Umbilical cord (tissue), 2 donors: ENCODE results near the gene MARK3. TPM values are rescaled to one million over a fixed set of nuclear protein-coding genes. Genes with fewer than 3 reads are reported as not detected.

Experiments
- DNase-seq: peaks from one replicate; pipeline ENCODE4 v3.0.0-alpha.2; 2015; ENCODE audit warnings: low spot score
- total RNA-seq: library from RNA; depleted of rRNA; stranded (reverse); fragments of >200 nt; gene quantifications from one replicate; pipeline ENCODE4 v1.2.3, GENCODE V29; 2014; ENCODE audit warnings: low replicate concordance; ENCODE audit not compliant: insufficient read depth

Gene MARK3
- total RNA-seq, 1 donor from 2014 or later: 62.1 TPM

DNA sequence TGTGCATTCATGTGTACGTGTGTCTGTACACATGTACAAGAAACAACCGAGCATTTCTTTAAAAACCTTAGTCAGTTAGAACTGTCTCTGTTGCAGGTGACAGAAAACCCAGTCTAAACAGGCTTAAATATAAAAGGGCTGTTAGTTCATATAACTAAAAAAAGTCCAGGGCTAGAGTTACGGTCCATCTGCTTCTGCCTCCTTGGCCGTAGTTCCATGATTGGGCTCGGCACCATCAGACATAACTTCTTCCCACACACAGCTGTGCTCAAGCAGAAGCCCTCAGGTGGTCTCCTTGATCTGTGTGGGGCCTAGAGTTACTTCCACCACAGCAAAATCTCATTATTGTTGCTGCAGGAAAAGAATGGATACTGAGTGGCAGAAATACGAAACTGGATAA, 102.9 kb downstream of the MARK3 start:
- no peak for DNase-seq

DNA sequence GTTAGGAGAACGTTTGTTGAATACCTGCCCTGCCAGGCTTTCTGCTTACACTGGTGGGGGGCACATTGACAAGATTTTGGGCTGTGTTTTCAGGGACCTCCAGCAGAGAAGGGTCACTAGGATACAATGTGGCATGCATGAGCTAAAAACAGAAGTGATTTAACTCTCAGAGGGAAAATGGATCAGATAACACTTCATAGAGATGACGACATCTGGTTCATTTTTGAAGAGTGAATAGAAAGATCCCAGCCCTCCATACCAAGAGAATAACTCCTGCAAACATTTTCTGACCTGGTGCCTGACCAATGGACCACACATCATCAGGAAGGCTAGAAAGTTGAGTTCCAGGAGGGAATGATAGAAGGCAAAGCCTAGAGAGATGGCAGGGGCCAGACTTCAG, 103.7 kb downstream of the MARK3 start:
- no peak for DNase-seq

DNA sequence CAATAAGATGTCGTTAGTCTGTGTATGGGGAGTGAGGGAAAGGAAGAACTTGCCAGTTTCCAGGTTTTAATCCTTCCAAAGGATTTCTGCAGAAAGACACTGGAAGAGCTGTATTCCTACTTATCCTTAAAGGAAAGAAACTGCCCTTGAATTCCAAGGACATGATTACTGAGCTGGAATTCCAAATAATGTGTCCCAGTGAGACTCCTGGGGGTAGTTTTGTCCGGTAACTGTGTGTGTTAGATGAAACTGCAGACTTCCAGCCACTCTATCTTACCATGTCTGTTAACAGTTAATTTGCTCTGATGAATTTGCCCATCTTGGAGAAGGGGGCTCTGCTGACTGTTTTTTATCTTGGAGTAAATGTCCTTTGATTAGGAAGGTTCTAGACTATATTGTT, 104.4 kb downstream of the MARK3 start:
- DNase-seq: no peak

DNA sequence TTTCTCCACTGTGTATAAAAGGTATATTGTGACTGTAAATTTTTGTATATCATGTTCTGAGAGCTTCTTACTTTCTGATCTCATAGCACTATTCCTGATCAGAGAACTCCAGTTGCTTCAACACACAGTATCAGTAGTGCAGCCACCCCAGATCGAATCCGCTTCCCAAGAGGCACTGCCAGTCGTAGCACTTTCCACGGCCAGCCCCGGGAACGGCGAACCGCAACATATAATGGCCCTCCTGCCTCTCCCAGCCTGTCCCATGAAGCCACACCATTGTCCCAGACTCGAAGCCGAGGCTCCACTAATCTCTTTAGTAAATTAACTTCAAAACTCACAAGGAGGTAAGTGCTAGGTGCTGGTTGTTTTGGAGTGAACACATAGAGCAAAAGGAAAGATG, 106.5 kb downstream of the MARK3 start:
- no peak for DNase-seq

DNA sequence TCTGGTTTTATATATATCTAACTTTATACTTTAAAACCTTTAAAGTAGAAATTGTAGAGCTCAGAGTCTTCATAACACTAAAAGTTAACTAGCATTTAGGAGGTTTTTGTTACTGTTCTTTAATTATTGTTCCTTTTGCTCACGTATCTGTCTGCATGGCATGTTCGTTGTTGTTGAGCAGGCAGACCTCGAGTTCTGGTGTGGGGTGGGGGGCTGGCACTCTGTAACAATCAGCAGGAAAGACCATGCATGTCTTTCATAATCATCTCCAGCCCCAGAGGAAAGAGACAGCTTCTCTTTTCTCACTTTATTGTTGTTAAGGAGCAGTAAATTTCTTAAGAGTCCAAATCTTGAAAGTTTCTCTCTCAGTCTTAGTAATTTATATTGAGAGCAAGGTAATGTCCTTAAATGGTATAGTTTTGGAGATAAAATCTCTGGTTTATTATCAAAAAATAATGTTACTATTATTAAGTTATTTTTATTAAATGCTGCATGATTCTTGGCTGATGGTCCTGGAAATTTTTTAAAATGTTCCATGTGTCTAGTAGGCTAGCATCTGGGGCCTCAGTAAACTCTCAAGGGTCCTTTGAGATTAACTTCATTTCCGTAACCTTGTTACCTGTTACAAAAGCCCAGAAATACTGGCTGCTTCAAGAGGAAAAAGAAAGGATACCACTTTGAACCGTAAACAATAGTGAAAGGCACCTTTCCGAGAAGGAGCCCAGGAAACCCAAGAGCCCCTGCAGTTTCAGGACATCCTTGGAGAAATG, 107.1 kb downstream of the MARK3 start:
- no peak for DNase-seq

DNA sequence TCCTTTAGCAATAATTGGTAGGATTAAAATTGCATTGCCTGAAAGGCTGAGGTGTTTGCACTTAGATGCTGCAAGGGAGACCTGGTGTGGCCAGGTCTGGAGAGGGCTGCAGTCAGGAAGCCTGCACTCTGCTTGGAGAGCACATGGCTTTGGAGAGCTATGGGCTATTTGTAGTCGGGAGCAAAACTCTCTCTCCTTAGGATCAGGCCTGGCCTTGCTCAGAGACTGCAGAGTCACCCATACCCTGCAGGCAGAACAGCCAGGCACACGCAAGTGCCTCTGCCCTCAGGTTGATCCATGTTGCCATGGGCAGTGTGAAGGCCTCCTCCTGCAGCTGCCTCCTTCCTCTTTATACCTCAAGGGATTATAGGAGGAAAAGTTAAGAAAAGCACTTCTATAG, 110.6 kb downstream of the MARK3 start:
- no peak for DNase-seq

DNA sequence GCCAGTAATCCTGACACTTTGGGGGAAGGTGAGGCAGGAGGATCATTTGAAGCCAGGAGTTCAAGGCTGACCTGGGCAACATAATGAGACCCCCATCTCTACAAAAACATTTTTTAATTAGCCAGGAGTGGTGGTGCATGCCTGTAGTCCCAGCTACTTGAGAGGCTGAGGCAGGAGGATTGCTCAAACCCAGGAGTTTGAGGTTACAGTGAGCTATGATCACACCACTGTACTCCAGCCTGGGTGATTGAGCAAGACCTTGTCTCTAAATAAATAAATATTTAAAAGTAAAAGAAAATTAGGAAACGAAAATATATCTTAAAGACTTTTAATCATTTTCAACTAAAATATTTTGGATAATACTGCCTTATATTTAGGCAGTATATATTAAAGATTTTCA, 111.6 kb downstream of the MARK3 start:
- no peak for DNase-seq

DNA sequence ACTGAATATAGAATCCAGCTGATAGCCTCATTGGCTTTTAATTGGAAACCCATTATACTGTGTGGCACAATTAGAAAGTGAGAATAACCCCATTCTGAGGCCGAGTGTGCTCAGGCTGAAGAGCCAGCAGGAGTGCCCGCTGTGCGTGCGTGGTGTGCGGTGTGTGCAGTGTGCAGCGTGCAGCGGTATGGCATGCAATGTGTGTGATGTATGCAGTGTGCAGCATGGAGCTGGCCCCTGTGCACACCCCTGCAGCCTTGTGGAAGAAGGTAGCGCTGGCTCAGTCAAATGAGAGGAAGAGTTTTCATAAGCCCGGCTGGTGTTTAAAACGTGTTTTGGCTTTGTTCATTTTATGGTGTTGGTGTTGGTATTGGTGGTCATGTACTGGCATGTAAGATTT, 114.5 kb downstream of the MARK3 start:
- no peak for DNase-seq

DNA sequence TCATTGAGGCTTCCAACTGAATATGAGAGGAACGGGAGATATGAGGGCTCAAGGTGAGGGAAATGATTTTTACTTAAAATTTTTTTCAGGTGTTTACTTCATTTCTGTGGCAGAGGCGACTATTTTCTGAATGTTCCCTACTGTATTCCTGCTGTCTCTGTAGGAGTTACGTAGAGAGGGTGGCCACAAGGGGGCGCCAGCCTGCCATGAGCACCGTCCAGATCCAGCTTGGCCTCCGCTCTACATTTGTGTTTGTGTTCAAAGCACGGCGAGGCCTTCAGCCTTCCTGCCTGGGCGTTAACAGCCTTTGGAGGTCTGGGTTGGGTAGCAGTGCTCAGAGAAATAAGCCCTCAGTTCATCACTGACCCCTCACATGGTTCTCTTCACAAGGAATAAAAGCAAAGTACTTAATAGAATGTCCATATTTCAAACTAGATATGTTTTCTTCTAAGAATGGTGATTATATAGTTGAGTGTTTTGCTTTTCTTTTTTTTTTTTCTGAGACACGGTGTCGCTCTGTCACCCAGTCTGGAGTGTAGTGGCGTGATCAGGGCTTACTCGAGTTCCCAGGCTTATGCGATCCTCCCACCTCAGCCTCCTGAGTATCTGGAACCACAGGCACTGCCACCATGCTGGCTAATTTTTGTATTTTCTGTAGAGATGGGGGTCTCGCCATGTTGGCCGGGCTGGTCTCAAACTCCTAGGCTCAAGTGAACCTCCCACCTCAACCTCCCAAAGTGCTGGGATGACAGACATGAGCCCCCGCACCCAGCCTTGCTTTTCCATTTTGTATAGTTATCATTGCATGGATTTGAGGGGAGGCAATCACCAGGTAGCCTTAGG, 115.2 kb downstream of the MARK3 start:
- peak; percentile 88 for DNase-seq

DNA sequence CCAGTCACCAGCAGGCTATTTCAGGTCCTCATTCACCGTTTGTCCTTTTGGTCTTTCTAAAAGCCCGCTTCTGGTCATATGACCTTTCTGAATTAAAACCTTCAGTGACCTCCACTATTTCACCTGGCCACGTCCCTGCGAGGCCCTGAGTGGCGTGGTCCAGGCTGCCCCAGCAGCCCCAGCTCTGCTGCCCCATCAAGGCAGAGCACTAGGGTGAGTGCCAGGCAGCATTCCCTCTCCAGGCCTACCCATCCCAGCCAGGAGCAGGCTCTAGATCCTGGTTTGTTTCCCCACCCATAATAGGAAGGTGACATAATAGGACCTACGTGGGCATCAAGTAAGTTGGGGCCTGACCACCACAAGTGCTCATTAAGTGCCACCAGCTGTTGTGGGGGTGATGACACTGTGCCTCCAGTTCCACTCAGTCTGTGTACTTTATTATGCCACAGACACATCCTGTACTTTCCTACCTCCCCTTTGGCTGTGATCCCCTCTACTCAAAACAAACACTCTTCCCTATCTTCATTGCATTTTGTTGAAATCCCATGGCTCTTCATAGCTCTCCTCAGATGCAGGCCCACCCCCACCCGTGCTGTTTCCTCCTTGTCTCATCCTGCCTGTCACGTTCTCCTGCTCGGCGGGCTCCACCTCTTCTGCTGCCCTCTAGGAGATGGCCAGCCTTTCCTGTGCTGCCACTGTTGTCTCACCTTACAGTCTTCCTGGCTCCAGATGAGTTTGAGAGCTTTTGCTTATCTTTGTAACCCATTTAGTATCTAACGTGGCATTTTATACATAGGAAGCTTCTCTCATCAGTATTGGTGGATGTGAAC, 116.0 kb downstream of the MARK3 start:
- no peak for DNase-seq

DNA sequence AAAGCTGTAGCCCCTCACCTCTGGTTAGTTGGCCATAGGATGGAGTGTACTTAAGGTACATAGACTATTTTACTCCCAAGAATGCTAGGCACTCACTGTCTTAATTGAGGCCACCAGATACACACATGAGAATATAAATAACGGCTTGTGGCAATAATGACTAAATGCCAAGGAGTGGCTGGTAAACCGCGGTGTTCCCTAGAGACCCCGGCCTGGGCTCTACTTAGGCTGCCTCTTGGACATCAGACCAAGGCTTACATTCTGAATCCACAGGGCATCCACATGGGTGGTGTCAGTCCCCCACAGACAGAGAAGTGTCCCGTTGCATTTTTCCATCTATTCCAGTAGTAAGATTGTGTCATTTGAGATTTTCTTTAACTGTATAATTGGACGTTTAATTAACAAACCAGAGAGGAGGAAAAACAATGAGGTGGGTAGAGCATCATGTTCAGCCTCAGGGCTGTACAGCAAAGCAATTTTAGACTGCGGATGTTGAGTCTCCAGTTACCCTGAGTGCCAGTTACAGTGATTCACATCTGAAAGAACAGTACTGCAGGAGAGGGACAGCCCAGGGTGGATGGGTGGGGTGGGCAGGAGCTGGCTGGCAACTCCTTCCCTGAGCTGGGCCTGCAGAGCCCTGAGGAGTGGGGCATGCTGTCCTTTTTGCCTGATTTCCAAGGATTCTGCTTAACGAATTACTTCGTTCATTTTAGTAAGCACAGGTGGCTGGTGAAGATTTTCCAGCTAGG, 116.9 kb downstream of the MARK3 start:
- DNase-seq: no peak

DNA sequence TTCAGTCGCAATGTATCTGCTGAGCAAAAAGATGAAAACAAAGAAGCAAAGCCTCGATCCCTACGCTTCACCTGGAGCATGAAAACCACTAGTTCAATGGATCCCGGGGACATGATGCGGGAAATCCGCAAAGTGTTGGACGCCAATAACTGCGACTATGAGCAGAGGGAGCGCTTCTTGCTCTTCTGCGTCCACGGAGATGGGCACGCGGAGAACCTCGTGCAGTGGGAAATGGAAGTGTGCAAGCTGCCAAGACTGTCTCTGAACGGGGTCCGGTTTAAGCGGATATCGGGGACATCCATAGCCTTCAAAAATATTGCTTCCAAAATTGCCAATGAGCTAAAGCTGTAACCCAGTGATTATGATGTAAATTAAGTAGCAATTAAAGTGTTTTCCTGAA, 117.7 kb downstream of the MARK3 start:
- DNase-seq: no peak

DNA sequence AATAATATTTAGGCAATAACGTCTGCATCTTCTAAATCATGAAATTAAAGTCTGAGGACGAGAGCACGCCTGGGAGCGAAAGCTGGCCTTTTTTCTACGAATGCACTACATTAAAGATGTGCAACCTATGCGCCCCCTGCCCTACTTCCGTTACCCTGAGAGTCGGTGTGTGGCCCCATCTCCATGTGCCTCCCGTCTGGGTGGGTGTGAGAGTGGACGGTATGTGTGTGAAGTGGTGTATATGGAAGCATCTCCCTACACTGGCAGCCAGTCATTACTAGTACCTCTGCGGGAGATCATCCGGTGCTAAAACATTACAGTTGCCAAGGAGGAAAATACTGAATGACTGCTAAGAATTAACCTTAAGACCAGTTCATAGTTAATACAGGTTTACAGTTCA, 118.1 kb downstream of the MARK3 start:
- no peak for DNase-seq

DNA sequence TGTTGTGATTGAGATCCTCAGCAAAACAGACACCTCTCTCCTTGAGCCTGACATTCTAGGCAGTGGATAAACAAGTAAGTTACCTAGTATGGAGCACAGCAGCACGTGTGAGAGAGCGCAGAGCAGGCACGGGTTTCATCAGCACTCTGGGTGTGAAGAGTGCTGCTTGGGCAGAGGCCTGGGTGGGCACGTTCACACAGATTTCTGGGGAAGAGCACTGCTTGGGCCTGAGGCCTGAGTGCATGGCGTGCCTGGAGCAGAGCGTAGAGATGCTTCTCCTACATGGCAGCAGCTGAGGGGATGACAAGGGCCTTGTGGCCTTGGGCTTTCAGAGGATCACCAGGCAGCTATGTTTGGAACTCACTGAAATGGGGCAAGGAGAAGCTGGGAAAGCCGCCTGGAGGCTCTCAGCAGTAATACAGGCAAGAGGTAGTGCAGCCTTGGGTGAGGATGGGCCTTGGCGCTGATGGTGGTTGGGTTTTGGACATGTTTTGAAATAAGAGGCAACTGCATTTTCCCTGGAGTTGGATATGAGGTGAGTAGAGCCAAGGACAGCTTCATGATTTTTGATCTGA, 119.9 kb downstream of the MARK3 start:
- DNase-seq: no peak

DNA sequence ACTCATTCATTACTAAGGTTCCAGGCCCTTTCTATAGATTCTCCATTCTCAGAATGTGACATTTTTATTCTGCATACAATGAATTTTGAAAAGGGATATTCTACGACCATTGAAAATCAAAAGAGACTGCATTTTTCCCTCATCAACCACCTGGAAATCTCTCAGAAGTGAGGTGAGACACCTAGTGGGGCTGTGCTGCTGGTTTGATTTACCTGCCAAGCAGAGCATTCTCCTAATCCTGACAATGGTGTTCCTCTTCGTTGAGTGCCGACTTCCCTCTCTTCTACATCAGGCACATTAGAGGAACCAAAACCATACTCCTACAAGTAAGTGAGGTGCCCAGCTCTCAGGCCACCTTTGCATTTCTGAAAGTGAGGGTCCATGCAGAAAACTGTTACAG, 122.5 kb downstream of the MARK3 start:
- DNase-seq: no peak

DNA sequence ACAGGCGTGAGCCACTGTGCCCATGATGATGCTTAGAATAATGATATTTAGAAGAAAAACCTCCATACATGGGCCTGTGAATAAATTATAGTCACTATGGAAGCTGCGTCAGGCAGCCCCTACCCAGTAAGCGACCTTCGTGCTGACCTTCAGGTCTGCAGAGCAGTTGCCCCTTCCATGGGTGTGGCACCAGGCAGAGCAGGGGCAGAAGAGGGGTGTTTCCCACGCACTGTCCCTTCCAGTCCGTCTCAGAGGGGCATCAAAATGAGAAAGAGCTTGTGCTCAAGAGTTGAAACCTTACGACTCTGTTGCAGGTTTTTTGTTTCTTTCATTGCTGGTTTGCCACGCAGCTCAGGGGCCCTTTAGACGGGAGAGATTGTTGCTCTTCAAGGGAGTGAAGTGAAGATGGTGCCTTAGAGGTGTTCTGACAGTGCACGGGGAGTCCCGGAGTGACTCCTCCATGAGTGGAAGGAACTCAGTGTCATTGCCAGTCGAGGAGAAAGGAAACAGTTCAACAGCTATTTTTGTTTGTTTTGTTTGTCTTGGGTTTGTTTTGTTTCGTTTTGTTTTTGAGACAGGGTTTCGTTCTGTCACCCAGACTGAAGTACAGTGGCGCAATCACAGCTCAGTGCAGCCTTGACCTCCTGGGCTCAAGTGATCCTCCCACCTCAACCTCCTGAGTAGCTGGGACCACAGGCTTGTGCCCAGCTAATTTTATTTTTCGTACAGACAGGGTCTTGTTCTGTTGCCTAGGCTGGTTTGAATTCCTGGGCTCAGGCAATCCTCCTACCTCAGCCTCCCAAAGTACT, 123.5 kb downstream of the MARK3 start:
- no peak for DNase-seq

DNA sequence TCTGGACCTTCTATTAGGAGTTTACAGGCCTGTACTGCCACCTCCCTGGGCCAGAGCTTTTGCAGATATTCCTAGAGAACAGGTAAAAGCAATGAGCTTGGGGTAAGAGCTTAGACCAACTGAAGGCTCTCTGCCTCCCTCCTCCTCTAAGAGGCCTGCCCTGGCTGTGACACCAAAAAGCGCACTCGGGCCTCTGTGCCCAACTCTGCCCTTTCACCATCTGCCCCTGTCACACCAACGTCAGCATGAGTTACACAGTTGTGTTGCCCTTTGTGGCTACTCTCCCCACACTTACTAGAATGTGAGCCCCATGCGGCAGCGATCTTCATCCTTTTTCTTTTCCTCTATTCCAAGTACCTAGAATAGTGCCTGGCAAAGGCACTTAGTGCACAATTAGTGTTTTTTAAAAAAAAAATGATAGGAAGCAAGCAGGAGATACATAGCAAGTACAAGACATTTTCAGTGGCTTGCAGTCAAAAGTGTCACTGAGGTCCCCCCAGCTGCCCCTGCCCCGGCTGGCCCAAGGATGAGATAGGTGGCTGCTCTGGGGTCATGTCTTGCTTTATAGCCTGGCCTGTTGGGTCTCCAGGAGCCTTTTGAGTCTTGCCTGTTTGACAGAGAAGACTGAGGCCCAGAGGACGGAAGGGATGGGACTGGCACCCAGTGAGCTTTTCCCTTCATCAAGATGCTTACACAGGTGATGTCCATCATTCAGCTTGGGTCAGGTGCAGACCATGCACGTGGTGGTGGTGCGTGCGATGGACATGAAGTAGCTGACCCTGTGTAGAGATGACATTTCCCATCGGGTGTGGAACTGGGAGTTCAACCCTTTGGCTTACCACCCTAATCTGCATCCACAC, 124.9 kb downstream of the MARK3 start:
- no peak for DNase-seq

DNA sequence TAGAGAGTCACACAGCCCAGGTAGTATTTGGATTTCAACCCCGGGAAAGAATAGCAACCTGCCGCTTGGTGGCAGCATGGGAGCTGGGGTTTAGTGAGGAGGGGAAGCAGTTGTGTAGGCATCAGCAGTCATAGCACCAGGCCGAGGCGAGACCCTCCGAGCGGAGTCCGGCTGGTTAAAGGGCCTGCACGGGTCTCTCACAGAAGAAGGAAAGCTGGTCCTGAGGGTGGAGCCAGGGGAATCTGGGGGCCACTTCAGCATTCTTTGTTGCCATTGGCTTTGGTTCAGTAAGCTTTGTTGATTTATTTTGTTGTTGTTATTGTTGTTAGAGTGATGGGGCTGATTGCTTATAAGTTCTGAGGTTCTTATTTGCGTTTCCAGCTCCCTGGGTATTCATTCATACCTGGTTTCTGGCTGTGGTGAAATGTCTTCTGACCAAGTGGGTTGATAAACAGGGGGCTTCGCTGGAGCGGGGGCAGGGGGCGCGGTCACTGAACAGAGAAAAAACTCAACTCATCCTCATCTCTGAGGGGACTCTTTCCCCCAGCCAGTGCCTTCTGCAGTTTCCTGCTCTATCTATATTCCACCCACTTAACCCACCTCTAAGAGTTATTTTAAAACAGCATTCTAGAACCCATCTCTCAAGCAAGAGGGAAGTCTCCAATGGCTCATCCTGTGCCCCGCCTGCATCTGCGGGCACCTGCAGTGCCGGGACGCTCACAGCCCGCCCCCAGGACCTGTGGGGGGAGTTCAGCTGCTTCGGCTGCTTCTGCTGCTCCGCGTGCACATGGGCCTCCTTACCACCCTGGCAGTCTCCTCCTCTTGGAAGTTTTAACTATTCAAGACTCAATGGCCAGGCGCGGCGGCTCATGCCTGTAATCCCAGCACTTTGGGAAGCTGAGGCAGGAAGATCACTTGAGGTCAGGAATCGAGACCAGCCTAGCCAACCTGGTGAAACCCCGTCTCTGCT, 125.8 kb downstream of the MARK3 start:
- no peak for DNase-seq
